HuH-7.5 (cell line): ENCODE data around the gene FIGLA.
"Not testable (repeated sequence)": the region's sequence is repeated elsewhere in the genome, so short reads cannot be mapped to it uniquely, and the experiment has no call there.

Experiments used
- DNase-seq: peaks from one replicate; pipeline ENCODE4 v3.0.0; 2011; ENCODE audit warnings: low spot score

Gene FIGLA

GRCh38 chr2:70808983-70809958 is 18.8 kb upstream of the FIGLA start:
- no peak for DNase-seq

GRCh38 chr2:70807828-70808118 is 17.3 kb upstream of the FIGLA start:
- DNase-seq: no peak

GRCh38 chr2:70807102-70807827 is 16.8 kb upstream of the FIGLA start:
- no peak for DNase-seq

- no peak for DNase-seq
These were observed 16.2 kb upstream of the FIGLA start for GRCh38 chr2:70806620-70807019.

GRCh38 chr2:70806013-70806412 is 15.6 kb upstream of the FIGLA start:
- DNase-seq: no peak

DNA sequence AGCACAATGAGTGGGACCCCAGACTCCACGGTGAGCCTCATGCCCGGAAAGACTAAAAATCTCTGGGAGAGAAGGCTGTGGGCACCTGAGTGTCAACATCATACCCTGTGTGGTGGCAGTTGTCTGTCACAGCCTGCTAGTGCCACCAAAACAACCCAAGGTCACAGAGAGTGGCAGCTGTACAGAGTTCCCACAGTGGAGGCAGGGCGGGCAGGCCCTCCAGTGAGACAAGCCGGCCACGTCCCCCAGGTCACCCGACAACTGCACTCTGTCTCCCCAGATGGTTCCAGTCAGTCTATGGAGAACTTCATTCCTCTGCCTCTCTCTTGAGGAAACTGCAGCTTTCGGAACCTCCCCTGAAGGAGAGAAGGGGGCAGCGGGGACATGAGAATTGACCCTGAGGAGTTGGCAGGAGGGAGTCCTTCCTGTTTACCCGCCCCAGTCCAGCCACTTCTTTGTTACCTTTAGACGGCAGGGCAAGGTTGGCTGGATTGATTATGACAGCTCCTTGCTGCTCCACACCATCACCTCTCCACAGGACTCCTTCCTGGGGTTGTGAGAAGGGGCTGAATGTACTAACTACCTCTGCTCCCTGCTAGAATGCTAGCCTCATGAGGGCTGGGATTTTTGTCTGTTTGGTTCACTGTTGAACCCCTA is 11.3 kb upstream of the FIGLA start:
- no peak for DNase-seq

DNA sequence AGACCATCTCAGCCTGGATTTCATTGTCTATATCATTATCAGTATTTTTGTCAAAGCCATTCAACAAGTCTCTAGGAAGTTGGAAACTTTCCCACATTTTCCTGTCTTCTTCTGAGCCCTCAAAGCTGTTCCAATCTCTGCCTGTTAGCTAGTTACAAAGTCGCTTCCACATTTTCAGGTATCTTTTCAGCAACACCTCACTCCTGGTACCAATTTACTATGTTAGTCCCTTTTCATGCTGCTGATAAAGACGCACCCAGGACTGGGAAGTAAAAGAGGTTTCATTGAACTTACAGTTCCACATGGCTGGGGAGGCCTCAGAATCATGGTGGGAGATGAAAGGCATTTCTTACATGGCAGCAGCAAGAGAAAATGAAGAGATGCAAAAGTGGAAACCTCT is 9.3 kb upstream of the FIGLA start:
- no peak for DNase-seq

DNA sequence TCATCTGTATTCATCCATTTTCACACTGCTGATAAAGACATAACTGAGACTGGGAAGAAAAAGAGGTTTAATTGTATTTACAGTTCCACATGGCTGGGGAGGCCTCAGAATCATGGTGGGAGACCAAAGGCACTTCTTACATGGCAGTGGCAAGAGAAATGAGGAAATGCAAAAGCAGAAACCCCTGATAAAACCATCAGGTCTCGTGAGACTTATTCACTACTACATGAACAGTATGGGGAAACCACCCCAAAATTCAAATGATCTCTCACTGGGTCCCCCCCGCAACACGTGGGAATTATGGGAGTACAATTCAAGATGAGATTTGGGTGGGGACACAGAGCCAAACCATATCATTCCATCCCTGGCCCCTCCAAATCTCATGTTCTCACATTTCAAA is 7.6 kb upstream of the FIGLA start:
- not testable (repeated sequence) for DNase-seq

GRCh38 chr2:70797506-70797905 is 7.1 kb upstream of the FIGLA start:
- no peak for DNase-seq

- no peak for DNase-seq
These were observed 5.8 kb upstream of the FIGLA start for GRCh38 chr2:70796262-70796661.

DNA sequence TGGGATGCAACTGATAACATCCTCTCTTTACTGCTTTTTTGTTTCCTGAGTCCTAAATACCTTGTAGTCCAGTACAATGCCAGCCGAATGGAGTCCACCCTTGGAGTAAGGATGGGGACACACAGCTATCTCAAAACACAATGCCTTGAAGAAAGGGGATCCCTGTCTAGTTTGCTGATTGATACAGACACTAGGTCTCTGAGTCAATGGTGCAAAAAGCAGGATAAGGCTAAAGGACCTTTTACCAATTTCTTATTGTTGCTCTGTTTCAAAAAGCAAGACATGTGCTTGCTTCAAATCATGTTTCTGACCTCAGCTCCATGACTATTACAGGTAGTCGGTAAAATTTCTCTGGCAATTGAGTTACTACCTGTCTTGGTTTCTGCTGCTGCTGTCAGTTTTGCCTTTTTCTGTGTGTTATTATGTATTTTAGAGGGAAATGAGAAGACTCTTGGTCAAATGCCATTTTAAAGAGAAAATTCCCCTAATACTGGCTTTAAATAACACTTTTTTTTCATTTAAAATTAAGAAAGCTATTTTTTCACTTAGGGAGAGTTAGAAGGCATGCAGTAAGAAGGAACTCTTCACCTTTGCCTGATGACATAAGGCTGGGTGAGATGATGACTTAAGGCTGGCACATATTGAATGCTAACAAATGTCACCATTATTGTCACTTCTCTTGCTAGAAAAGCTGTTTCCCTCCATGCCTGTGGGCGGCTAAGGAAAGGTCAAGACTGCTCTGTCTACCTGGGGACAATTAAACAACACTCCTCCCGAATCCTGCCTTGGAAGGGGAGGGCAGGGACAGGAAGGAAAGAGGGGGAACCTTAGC is 4.9 kb upstream of the FIGLA start:
- DNase-seq: no peak

DNA sequence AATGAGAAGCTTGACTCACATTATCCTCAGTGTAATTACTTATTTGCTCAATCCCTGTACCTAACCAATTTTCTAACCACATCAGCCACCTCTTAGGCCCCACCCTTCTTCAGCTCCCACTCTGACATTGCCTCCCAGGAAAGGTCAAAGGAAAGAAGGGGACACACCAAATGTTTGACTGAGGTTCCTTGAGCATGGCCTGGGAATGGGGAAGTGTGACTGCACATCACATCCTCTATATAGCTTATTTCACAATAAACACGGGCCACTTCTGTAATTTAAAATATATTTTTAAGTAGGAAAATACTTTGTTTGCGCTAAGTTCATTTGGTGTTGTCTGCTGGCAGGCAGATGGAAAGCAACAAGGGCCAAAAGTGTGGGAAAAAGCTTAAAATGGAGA is 3.0 kb upstream of the FIGLA start:
- no peak for DNase-seq

DNA sequence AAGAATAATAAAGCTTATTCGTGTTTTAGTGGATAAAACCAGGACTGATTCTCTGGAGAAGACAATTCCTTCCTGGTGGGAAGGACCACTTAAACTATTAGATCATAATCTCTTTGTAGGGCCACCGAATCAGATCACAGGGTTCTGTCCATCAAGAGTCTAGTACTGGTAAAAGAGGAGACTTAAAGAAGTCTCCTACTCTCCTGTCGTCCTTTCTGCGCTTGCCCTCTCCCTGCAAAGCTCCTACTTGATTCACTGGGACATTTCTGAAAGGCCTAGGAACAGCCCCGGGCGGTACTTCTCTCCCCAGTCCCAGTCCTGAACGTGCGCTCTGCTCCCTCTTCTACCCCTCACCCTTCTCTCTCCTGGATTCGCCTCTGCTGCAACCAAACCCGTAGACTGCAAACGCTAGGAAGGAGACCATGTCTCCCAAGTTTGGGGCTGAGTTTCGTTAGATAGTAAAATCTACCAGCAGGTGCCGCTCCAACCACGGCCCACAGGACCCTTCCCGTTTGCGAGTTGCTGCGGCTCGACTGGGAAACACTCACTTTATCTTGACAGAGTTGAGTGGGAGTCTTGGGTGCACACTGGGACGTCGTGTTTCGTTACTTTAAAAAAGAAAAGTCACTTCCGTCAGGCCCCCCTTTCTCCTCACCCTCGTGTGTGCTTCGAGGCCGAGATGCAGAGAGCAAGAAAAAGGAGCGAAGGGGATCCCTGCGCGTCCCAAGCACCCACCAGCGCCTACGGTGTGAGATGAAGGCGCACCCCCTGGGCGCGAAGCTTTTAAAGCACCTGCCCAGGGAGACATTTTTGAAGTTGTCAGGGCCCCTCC is 923 bp downstream of the FIGLA start:
- peak; percentile 65 for DNase-seq

DNA sequence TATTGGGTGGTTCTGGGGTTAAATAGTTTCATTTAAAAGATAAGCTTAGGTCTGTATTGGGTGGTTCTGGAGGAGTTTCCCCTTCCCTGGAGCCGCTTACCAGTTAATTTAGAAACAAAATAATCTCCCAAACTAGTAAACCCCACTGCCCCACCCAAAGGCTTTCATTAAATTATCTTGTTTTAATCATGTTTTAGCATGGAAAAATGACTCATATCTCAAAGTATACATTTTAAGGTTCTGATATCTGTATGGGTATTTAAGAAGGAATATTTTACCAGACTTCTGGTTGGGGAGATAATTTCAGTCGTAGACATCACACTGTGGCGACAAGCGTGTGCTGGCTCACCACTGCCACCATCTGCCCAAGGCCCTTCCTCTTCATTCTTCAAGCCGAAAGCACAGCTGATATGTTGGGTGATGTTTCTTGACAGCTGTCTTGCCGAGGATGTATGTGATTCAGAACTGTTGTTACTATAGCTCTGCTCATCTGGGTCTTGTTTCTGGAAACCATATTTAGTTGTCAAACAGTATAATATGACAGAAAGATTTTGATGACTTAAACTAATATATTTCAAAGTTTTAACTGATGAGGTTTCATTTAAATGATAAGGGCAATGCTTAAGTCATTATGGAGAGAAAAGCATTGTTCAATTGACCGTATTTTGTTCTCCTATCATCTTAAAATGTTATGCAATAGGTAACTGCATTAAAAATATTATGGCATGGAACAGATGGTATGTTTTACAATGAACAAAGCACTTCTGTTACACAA is 5.1 kb downstream of the FIGLA start:
- DNase-seq: no peak

GRCh38 chr2:70784320-70784719 is 6.1 kb downstream of the FIGLA start:
- DNase-seq: no peak

DNA sequence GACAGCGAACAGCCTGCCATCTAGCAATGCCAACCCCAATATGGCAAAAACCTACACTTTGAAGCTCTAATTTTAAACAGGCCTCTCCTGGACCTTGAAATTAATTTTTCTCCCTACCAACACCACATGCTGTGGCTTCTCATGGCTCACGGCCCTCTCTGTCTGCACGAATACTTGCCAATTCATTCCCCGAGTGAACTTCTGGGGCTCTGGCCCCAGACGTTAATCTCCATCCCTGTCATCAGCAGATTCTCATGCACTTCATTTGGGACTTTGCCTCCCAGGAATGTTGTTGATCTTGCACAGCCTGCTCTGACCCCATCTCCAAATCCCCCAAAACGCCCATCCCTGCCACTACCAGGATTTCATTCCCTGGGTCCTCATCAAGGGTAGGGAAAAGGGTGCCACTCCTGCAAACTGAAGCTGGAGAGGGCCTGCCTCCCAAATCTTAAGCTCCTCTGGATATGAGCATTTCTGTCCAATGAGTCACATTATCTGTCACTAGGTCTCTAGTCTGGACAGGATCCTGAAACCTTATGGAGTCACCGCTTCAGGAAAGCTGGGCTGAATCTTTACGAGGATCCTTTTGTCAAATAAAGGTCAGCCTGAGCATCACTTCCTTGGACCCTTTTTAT is 10.4 kb downstream of the FIGLA start:
- DNase-seq: no peak

DNA sequence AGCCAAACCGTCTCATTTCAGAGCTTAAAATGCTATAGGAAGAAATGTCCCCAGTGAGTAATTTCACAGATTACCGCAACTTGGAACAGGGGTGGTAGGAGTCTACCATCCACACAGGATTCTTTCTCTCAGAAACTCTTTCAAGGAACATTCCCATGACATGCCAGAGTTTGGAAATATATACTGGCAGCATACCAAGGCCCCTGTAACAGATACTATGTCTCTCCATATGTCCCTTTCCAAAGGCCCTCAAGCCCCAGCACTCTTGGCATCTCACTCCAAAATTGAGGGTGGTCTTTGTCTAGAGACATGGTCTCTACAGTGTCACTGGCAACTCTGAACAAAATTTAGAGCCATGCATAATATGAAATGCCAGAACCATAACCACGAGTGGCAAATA is 11.0 kb downstream of the FIGLA start:
- no peak for DNase-seq

GRCh38 chr2:70778676-70779075 is 11.8 kb downstream of the FIGLA start:
- DNase-seq: no peak

- DNase-seq: no peak
These were observed 13.0 kb downstream of the FIGLA start for GRCh38 chr2:70777450-70777849.

DNA sequence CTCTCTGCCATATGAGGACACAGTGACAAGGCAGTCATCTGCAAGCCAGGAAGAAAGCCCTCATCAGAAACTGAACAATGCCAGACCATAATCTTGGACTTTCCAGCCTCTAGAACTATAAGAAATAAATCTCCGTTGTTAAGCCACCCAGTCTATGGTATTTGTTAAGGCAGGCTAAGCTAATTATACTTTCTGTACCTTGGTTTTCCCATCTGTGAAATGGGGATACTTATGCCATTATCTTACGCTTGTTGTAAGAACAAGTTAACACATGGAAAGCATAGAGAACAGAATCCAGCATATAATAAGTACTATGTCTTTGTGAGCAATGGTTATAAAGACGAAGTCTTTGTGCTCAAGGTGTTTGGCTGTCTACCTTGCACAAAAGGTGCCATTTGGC is 14.2 kb downstream of the FIGLA start:
- no peak for DNase-seq
